IPS DF 19.7 (cell line): ENCODE measurements around the gene ITCH.
"Not testable (repeated sequence)": the region's sequence is repeated elsewhere in the genome, so short reads cannot be mapped to it uniquely, and the experiment has no call there.

Source experiments
- DNase-seq: peaks from one replicate; pipeline ENCODE4 v3.0.0-alpha.2; 2013; ENCODE audit warnings: low read depth, low spot score

ITCH gene

GRCh38 chr20:34343458-34344211 lies 19.4 kb upstream of the ITCH start:
- no peak for DNase-seq

- DNase-seq: no peak
These were observed 18.8 kb upstream of the ITCH start for GRCh38 chr20:34344238-34344637.

GRCh38 chr20:34345402-34345736 lies 17.7 kb upstream of the ITCH start:
- no peak for DNase-seq

GRCh38 chr20:34345839-34346532 lies 17.1 kb upstream of the ITCH start:
- DNase-seq: not testable (repeated sequence)

- DNase-seq: not testable (repeated sequence)
These were observed 16.6 kb upstream of the ITCH start for GRCh38 chr20:34346533-34346865.

GRCh38 chr20:34347571-34347970 lies 15.5 kb upstream of the ITCH start:
- DNase-seq: no peak

GRCh38 chr20:34350095-34350494 lies 13.0 kb upstream of the ITCH start:
- DNase-seq: no peak

- DNase-seq: not testable (repeated sequence)
These were observed 9.6 kb upstream of the ITCH start for GRCh38 chr20:34353467-34353866.

- no peak for DNase-seq
These were observed 7.6 kb upstream of the ITCH start for GRCh38 chr20:34355427-34355826.

GRCh38 chr20:34359729-34360128 lies 3.3 kb upstream of the ITCH start:
- not testable (repeated sequence) for DNase-seq

- no peak for DNase-seq
These were observed 491 bp upstream of the ITCH start for GRCh38 chr20:34362502-34363061.

GRCh38 chr20:34363465-34364222 lies 571 bp downstream of the ITCH start:
- no peak for DNase-seq

- no peak for DNase-seq
These were observed 1.1 kb downstream of the ITCH start for GRCh38 chr20:34364223-34364506.

GRCh38 chr20:34365765-34366213 lies 2.7 kb downstream of the ITCH start:
- no peak for DNase-seq

- DNase-seq: no peak
These were observed 4.1 kb downstream of the ITCH start for GRCh38 chr20:34367155-34367554.

- DNase-seq: not testable (repeated sequence)
These were observed 4.8 kb downstream of the ITCH start for GRCh38 chr20:34367911-34368310.

GRCh38 chr20:34368547-34368946 lies 5.5 kb downstream of the ITCH start:
- DNase-seq: no peak

GRCh38 chr20:34369265-34369664 lies 6.2 kb downstream of the ITCH start:
- no peak for DNase-seq

- DNase-seq: no peak
These were observed 7.0 kb downstream of the ITCH start for GRCh38 chr20:34370062-34370461.

- no peak for DNase-seq
These were observed 10.4 kb downstream of the ITCH start for GRCh38 chr20:34373445-34373844.

- DNase-seq: no peak
These were observed 11.2 kb downstream of the ITCH start for GRCh38 chr20:34374209-34374760.

GRCh38 chr20:34375977-34376430 lies 12.9 kb downstream of the ITCH start:
- DNase-seq: no peak
